Memory B cell (primary cell): ENCODE measurements around the gene GCNT3.
"Not testable (repeated sequence)": the region's sequence is repeated elsewhere in the genome, so short reads cannot be mapped to it uniquely, and the experiment has no call there.

Experiments
- ATAC-seq: fragments of 150-1000 bp; cut with Tn5 transposase; 2 replicates; pipeline ENCODE4 v1.10.0; 2021; ENCODE audit warnings: low read depth, mild to moderate bottlenecking, moderate library complexity
- DNase-seq, 2 donors: peaks; one replicate each; pipeline ENCODE4 v3.0.0; 2022; ENCODE audit warnings: low spot score in 2 of 2
- H3K27ac Mint-ChIP-seq: one replicate; pipeline ENCODE4 v1.8.0; 2022; ENCODE audit warnings: mild to moderate bottlenecking, moderate library complexity, mixed read lengths
- H3K27me3 Mint-ChIP-seq: one replicate; pipeline ENCODE4 v1.8.0; 2022; ENCODE audit warnings: mixed read lengths
- H3K36me3 Mint-ChIP-seq: one replicate; pipeline ENCODE4 v1.8.0; 2022; ENCODE audit warnings: mild to moderate bottlenecking, mixed read lengths
- H3K4me1 Mint-ChIP-seq: one replicate; pipeline ENCODE4 v1.8.0; 2022; ENCODE audit warnings: mixed read lengths
- H3K4me3 Mint-ChIP-seq: one replicate; pipeline ENCODE4 v1.8.0; 2022; ENCODE audit warnings: mild to moderate bottlenecking, moderate library complexity, mixed read lengths
- H3K9me3 Mint-ChIP-seq: one replicate; pipeline ENCODE4 v1.8.0; 2022; ENCODE audit warnings: mixed read lengths

The GCNT3 gene

GRCh38 chr15:59595434-59595915 is 16.1 kb upstream of the GCNT3 start:
- DNase-seq (no peak), ATAC-seq (no peak)
- Mint-ChIP-seq H3K36me3 (peaks cover 4% of the 10 kb centered on the region), H3K27me3 (peaks cover 6% of the 10 kb centered on the region), H3K4me1 (peaks cover 5% of the 10 kb centered on the region), H3K4me3 (no peak overlapping the region), H3K9me3 (no peaks in the 10 kb centered on the region), H3K27ac (no peak overlapping the region)

- peaks cover 4% of the 10 kb centered on the region for H3K36me3 Mint-ChIP-seq
- no peaks in the 10 kb centered on the region for H3K9me3 Mint-ChIP-seq
- no peak overlapping the region for H3K4me3 Mint-ChIP-seq
- peaks cover 4% of the 10 kb centered on the region for H3K27me3 Mint-ChIP-seq
- no peak for DNase-seq
- H3K27ac Mint-ChIP-seq: no peak overlapping the region
- no peak for ATAC-seq
- no peaks in the 10 kb centered on the region for H3K4me1 Mint-ChIP-seq
Measured at GRCh38 chr15:59596640-59597039, 14.9 kb upstream of the GCNT3 start.

GRCh38 chr15:59598461-59598860 is 13.1 kb upstream of the GCNT3 start:
- Mint-ChIP-seq H3K27me3 (peaks cover 4% of the 10 kb centered on the region), H3K27ac (no peak overlapping the region), H3K4me1 (no peaks in the 10 kb centered on the region)

GRCh38 chr15:59605994-59606393 is 5.6 kb upstream of the GCNT3 start:
- Mint-ChIP-seq H3K27ac (no peak overlapping the region), H3K4me3 (no peak overlapping the region), H3K36me3 (peaks cover 5% of the 10 kb centered on the region), H3K9me3 (peaks cover 9% of the 10 kb centered on the region), H3K27me3 (peaks cover 1% of the 10 kb centered on the region), H3K4me1 (no peaks in the 10 kb centered on the region)
- DNase-seq (no peak), ATAC-seq (no peak)

More at GRCh38 chr15:59598461-59598860, 13.1 kb upstream of the GCNT3 start:
- H3K4me3 Mint-ChIP-seq: no peak overlapping the region
- no peak for ATAC-seq
- peaks cover under 1% of the 10 kb centered on the region for H3K9me3 Mint-ChIP-seq
- DNase-seq: no peak
- H3K36me3 Mint-ChIP-seq: peaks cover 4% of the 10 kb centered on the region

- DNase-seq (no peak), ATAC-seq (no peak)
- no peak overlapping the region for H3K27ac Mint-ChIP-seq
- peaks cover 4% of the 10 kb centered on the region for H3K27me3 Mint-ChIP-seq
- H3K9me3 Mint-ChIP-seq: peaks cover 4% of the 10 kb centered on the region
- no peak overlapping the region for H3K4me3 Mint-ChIP-seq
- peaks cover 3% of the 10 kb centered on the region for H3K36me3 Mint-ChIP-seq
- peaks cover 11% of the 10 kb centered on the region for H3K4me1 Mint-ChIP-seq
Measured at GRCh38 chr15:59609730-59610712, 1.6 kb upstream of the GCNT3 start.

- peaks cover 12% of the 10 kb centered on the region for H3K4me1 Mint-ChIP-seq
- no peak overlapping the region for H3K4me3 Mint-ChIP-seq
- peaks cover 5% of the 10 kb centered on the region for H3K9me3 Mint-ChIP-seq
- no peak for ATAC-seq
- peaks cover 3% of the 10 kb centered on the region for H3K36me3 Mint-ChIP-seq
- H3K27me3 Mint-ChIP-seq: peaks cover 2% of the 10 kb centered on the region
- no peak for DNase-seq
- no peak overlapping the region for H3K27ac Mint-ChIP-seq
Measured at GRCh38 chr15:59614153-59614552, 2.6 kb downstream of the GCNT3 start.

GRCh38 chr15:59615661-59616060 is 4.1 kb downstream of the GCNT3 start:
- ATAC-seq (no peak), DNase-seq (no peak)
- peak overlapping the region; percentile 56 for H3K4me3 Mint-ChIP-seq
- H3K27ac Mint-ChIP-seq: no peak overlapping the region
- peaks cover 3% of the 10 kb centered on the region for H3K36me3 Mint-ChIP-seq
- H3K27me3 Mint-ChIP-seq: peaks cover 2% of the 10 kb centered on the region
- peaks cover 5% of the 10 kb centered on the region for H3K9me3 Mint-ChIP-seq
- H3K4me1 Mint-ChIP-seq: peaks cover 12% of the 10 kb centered on the region

- H3K4me3 Mint-ChIP-seq: no peak overlapping the region
- peaks cover 3% of the 10 kb centered on the region for H3K9me3 Mint-ChIP-seq
- DNase-seq: no peak
- H3K27me3 Mint-ChIP-seq: no peaks in the 10 kb centered on the region
- ATAC-seq: no peak
- H3K36me3 Mint-ChIP-seq: no peaks in the 10 kb centered on the region
- H3K27ac Mint-ChIP-seq: no peak overlapping the region
- peaks cover 8% of the 10 kb centered on the region for H3K4me1 Mint-ChIP-seq
Measured at GRCh38 chr15:59616379-59616778, 4.8 kb downstream of the GCNT3 start.

- Mint-ChIP-seq H3K27ac (no peak overlapping the region), H3K4me3 (no peak overlapping the region), H3K36me3 (no peaks in the 10 kb centered on the region), H3K27me3 (no peaks in the 10 kb centered on the region), H3K4me1 (peaks cover 7% of the 10 kb centered on the region), H3K9me3 (peaks cover 3% of the 10 kb centered on the region)
- no peak for DNase-seq
- no peak for ATAC-seq
Measured at GRCh38 chr15:59618406-59618805, 6.8 kb downstream of the GCNT3 start.

GRCh38 chr15:59622289-59622688 is 10.7 kb downstream of the GCNT3 start:
- peak; percentile 89 for ATAC-seq

GRCh38 chr15:59632714-59633113 is 21.1 kb downstream of the GCNT3 start:
- ATAC-seq: no peak
- no peak overlapping the region for H3K4me3 Mint-ChIP-seq
- H3K36me3 Mint-ChIP-seq: peaks cover 7% of the 10 kb centered on the region
- H3K27ac Mint-ChIP-seq: no peak overlapping the region
- H3K4me1 Mint-ChIP-seq: no peaks in the 10 kb centered on the region
- H3K27me3 Mint-ChIP-seq: no peaks in the 10 kb centered on the region
- no peaks in the 10 kb centered on the region for H3K9me3 Mint-ChIP-seq
- DNase-seq: no peak

More at GRCh38 chr15:59622289-59622688, 10.7 kb downstream of the GCNT3 start:
- H3K27ac Mint-ChIP-seq: no peak overlapping the region
- DNase-seq: peak; percentile 23 to 39
- H3K4me1 Mint-ChIP-seq: peaks cover 2% of the 10 kb centered on the region
- no peak overlapping the region for H3K4me3 Mint-ChIP-seq
- H3K27me3 Mint-ChIP-seq: no peaks in the 10 kb centered on the region
- no peaks in the 10 kb centered on the region for H3K36me3 Mint-ChIP-seq
- H3K9me3 Mint-ChIP-seq: no peaks in the 10 kb centered on the region

GRCh38 chr15:59636184-59636583 is 24.6 kb downstream of the GCNT3 start:
- Mint-ChIP-seq H3K27me3 (no peaks in the 10 kb centered on the region), H3K4me1 (no peaks in the 10 kb centered on the region), H3K4me3 (no peak overlapping the region), H3K9me3 (no peaks in the 10 kb centered on the region), H3K36me3 (peaks cover 22% of the 10 kb centered on the region), H3K27ac (no peak overlapping the region)
- ATAC-seq (no peak), DNase-seq (no peak)

GRCh38 chr15:59637507-59637906 is 25.9 kb downstream of the GCNT3 start:
- not testable (repeated sequence) for ATAC-seq, DNase-seq, H3K4me3 Mint-ChIP-seq, H3K9me3 Mint-ChIP-seq, H3K4me1 Mint-ChIP-seq, H3K27me3 Mint-ChIP-seq
- peak overlapping the region; percentile 31 for H3K27ac Mint-ChIP-seq
- peaks cover 24% of the 10 kb centered on the region for H3K36me3 Mint-ChIP-seq

GRCh38 chr15:59642351-59642750 is 30.8 kb downstream of the GCNT3 start:
- H3K27me3 Mint-ChIP-seq: no peaks in the 10 kb centered on the region
- peaks cover 6% of the 10 kb centered on the region for H3K4me1 Mint-ChIP-seq
- H3K27ac Mint-ChIP-seq: no peak overlapping the region
- H3K36me3 Mint-ChIP-seq: peaks cover 30% of the 10 kb centered on the region
- DNase-seq (no peak), ATAC-seq (no peak)
- no peak overlapping the region for H3K4me3 Mint-ChIP-seq
- no peaks in the 10 kb centered on the region for H3K9me3 Mint-ChIP-seq
